ENCODE measurements around the gene LMNB1. TPM values are rescaled to one million over a fixed set of nuclear protein-coding genes. Genes with fewer than 3 reads are reported as not detected.
"Not testable (repeated sequence)": the region's sequence is repeated elsewhere in the genome, so short reads cannot be mapped to it uniquely, and the experiment has no call there.

LMNB1 gene
- total RNA-seq, 3 donors from 2014 or later, result 14.1 to 81.8 (median 30.6) TPM

GRCh38 chr5:126812199-126812570, 35.2 kb downstream of the LMNB1 start:
- ATAC-seq (no peak), DNase-seq (no peak)
- H3K36me3 ChIP-seq (ENCODE audit: low read depth), result no peaks in the 10 kb centered on the region
- intact Hi-C loops (cut with DNase I, micrococcal nuclease), result no loop called here
- H3K9me3 ChIP-seq, result no peaks in the 10 kb centered on the region
- no peak for TF ChIP-seq CTCF (IDR thresholded peaks at IDR 0.05)
- no peaks in the 10 kb centered on the region for H3K4me1 ChIP-seq (ENCODE audit: low read depth)
- H3K4me3 ChIP-seq, result no peak overlapping the region

GRCh38 chr5:126813799-126814198, 36.9 kb downstream of the LMNB1 start:
- H3K4me1 ChIP-seq (ENCODE audit: low read depth); ATAC-seq; H3K4me3 ChIP-seq; DNase-seq; H3K9me3 ChIP-seq; intact Hi-C loops (cut with DNase I, micrococcal nuclease); H3K36me3 ChIP-seq (ENCODE audit: low read depth): not testable (repeated sequence)

DNA sequence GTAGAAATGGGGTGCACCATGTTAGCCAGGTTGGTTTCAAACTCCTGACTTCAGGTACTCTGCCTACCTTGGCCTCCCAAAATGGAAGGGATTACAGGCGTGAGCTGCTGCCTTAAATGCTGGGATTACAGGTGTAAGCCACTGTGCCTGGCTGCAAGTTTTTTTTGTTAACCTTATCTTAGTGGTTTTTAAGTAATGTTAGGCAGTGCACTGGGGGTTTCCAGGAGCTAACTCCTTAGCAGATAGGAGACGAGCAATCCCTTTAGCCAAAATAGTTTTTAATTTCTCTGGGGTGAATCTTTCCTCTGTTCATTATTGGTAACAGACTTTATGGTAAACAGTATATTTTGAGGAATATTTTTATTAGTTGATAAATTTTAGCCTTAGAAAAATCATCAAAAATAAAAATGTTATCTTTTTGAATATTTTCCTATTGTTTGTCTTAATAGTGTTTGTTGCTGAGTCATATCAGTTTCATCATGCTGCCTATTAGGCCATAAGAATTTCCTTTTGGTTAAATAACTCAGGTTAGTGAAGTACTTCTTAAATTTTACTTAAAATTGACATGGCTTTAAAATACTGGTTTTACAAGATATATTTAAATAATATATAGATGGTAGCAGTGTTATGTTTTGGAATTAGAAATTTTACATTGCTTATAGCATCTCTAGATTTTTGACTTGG, 37.9 kb downstream of the LMNB1 start:
- Histone ChIP-seq H3K4me1 (ENCODE audit: low read depth) (no peaks in the 10 kb centered on the region), H3K9me3 (no peaks in the 10 kb centered on the region), H3K36me3 (ENCODE audit: low read depth) (no peaks in the 10 kb centered on the region), H3K4me3 (no peak overlapping the region)
- no peak for TF ChIP-seq CTCF (IDR thresholded peaks at IDR 0.05)
- no peak for DNase-seq
- intact Hi-C loops (cut with DNase I, micrococcal nuclease), result no loop called here
- ATAC-seq, result no peak

- no peak for TF ChIP-seq CTCF (IDR thresholded peaks at IDR 0.05)
- DNase-seq (no peak), ATAC-seq (no peak)
- intact Hi-C loops (cut with DNase I, micrococcal nuclease), result no loop called here
- H3K9me3 ChIP-seq, result no peaks in the 10 kb centered on the region
- no peaks in the 10 kb centered on the region for H3K4me1 ChIP-seq (ENCODE audit: low read depth)
- no peaks in the 10 kb centered on the region for H3K36me3 ChIP-seq (ENCODE audit: low read depth)
- no peak overlapping the region for H3K4me3 ChIP-seq
Measured at GRCh38 chr5:126816649-126817048, 39.7 kb downstream of the LMNB1 start.

DNA sequence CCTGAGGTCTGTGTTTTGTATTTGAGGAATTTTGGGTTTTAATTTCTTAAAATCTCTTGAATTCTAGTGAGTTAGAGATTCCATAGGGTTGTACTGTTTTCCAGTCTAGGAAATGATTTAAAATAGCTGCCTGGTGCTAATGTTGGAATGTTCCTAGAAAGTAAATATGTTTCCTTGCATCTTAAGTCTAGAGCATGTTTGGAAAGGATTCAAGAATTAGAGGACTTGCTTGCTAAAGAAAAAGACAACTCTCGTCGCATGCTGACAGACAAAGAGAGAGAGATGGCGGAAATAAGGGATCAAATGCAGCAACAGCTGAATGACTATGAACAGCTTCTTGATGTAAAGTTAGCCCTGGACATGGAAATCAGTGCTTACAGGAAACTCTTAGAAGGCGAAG, 41.8 kb downstream of the LMNB1 start:
- no peaks in the 10 kb centered on the region for H3K9me3 ChIP-seq
- ATAC-seq (no peak), DNase-seq (no peak)
- TF ChIP-seq CTCF (IDR thresholded peaks at IDR 0.05), result no peak
- no peaks in the 10 kb centered on the region for H3K36me3 ChIP-seq (ENCODE audit: low read depth)
- no peaks in the 10 kb centered on the region for H3K4me1 ChIP-seq (ENCODE audit: low read depth)
- H3K4me3 ChIP-seq, result no peak overlapping the region
- intact Hi-C loops (cut with DNase I, micrococcal nuclease), result no loop called here

GRCh38 chr5:126819253-126819652, 42.3 kb downstream of the LMNB1 start:
- no peak for TF ChIP-seq CTCF (IDR thresholded peaks at IDR 0.05)
- intact Hi-C loops (cut with DNase I, micrococcal nuclease), result no loop called here

More at GRCh38 chr5:126819253-126819652, 42.3 kb downstream of the LMNB1 start:
- Histone ChIP-seq H3K4me3 (no peak overlapping the region), H3K4me1 (ENCODE audit: low read depth) (no peaks in the 10 kb centered on the region), H3K9me3 (no peaks in the 10 kb centered on the region), H3K36me3 (ENCODE audit: low read depth) (no peaks in the 10 kb centered on the region)
- no peak for ATAC-seq
- DNase-seq, result no peak

Measured in mucosa of descending colon (tissue), 3 donors.